OCI-LY1 (cell line): ENCODE data around the gene COL23A1.
"Not testable (repeated sequence)": the region's sequence is repeated elsewhere in the genome, so short reads cannot be mapped to it uniquely, and the experiment has no call there.

Source experiments
- CTCF ChIP-seq: fragments of 200-600 bp; sonication (generic), shearing (Covaris generic); IDR thresholded peaks from 2 replicates; pipeline ENCODE4 v1.5.1; 2017; ENCODE audit warnings: mild to moderate bottlenecking, antibody characterized with exemption, low read length, moderate library complexity, mixed read lengths
- EZH2 ChIP-seq: fragments of 200-600 bp; sonication (generic), shearing (Covaris generic); IDR thresholded peaks from 2 replicates; pipeline ENCODE4 v1.8.0; 2017; ENCODE audit warnings: borderline replicate concordance, mixed run types, mild to moderate bottlenecking, antibody characterized with exemption, low read length, moderate library complexity, mixed read lengths

GRCh38 chr5:178369469-178369868 is 220.7 kb downstream of the COL23A1 start:
- TF ChIP-seq CTCF, EZH2: not testable (repeated sequence)
